Right ventricle myocardium superior (tissue), 1 donor: Measurements from ENCODE around the gene GNGT1. TPM values are rescaled to one million over a fixed set of nuclear protein-coding genes. Genes with fewer than 3 reads are reported as not detected.

Source experiments
- total RNA-seq: library from RNA; stranded (reverse); fragmentation: NEBNext Ultra II Directional; extraction: Animal tissue kit (Norgen Biotek cat#: 25700); gene quantifications from one replicate; pipeline ENCODE4 v1.2.1, GENCODE V29; 2021
- donor health status: DM: no; HTN: yes; CAD: no; lungs with severe emphysema.

The GNGT1 gene
- total RNA-seq, 1 donor from 2014 or later, result not detected

Other genes with a start within 250 kb of the GNGT1 start
- gene TFPI2, start 15.8 kb upstream of the GNGT1 start, total RNA-seq, result 1.3 TPM
- 18.4 TPM for gene GNG11, start 15.2 kb downstream of the GNGT1 start, total RNA-seq
- gene BET1, start 97.8 kb downstream of the GNGT1 start, total RNA-seq, result 12.6 TPM